Astrocyte (in vitro differentiated cells and primary cell): ENCODE measurements around the gene SGCB. TPM values are rescaled to one million over a fixed set of nuclear protein-coding genes. Genes with fewer than 3 reads are reported as not detected.
A peak's percentile ranks its signal among the peaks of the same experiment; 100 is the strongest.

Experiments
- DNase-seq: peaks from one replicate; pipeline ENCODE4 v3.0.0-alpha.2; 2010; ENCODE audit warnings: low read depth
- FAIRE-seq: peaks from 2 replicates; lab custom pipeline; 2011; peaks lifted over from hg19 to GRCh38; lab: Jason Lieb, UNC
- H2AFZ ChIP-seq: 2 replicates; pipeline ENCODE4 v1.6.0; 2012; ENCODE audit warnings: low read depth, low read length, inconsistent platforms
- H3K27ac ChIP-seq: 2 replicates; pipeline ENCODE4 v1.5.1; 2011; ENCODE audit warnings: low read depth, low read length, inconsistent platforms
- H3K27me3 ChIP-seq: 2 replicates; pipeline ENCODE4 v1.6.0; 2011; ENCODE audit warnings: low read length, inconsistent platforms; ENCODE audit not compliant: insufficient read depth
- H3K36me3 ChIP-seq: 2 replicates; pipeline ENCODE4 v1.5.1; 2011; ENCODE audit warnings: low read length, inconsistent platforms; ENCODE audit not compliant: insufficient read depth
- H3K4me1 ChIP-seq: 2 replicates; pipeline ENCODE4 v1.5.1; 2011; ENCODE audit warnings: low read length, inconsistent platforms; ENCODE audit not compliant: insufficient read depth
- H3K4me2 ChIP-seq: 2 replicates; pipeline ENCODE4 v1.6.0; 2012; ENCODE audit warnings: low read length, inconsistent platforms
- H3K4me3 ChIP-seq: 2 replicates; pipeline ENCODE4 v1.5.1; 2011; ENCODE audit warnings: low read depth, mild to moderate bottlenecking, low read length, inconsistent platforms; ENCODE audit not compliant: insufficient read depth
- H3K79me2 ChIP-seq: 2 replicates; pipeline ENCODE4 v1.6.0; 2012; ENCODE audit warnings: mild to moderate bottlenecking, low read length, inconsistent platforms; ENCODE audit not compliant: insufficient read depth
- H3K9ac ChIP-seq: 2 replicates; pipeline ENCODE4 v1.6.0; 2012; ENCODE audit warnings: mild to moderate bottlenecking, low read length, inconsistent platforms
- H3K9me3 ChIP-seq: 2 replicates; pipeline ENCODE4 v1.5.1; 2012; ENCODE audit warnings: low read depth, mild to moderate bottlenecking, low read length, inconsistent platforms; ENCODE audit not compliant: insufficient read depth
- H4K20me1 ChIP-seq: 2 replicates; pipeline ENCODE4 v1.6.0; 2012; ENCODE audit warnings: low read length, inconsistent platforms; ENCODE audit not compliant: insufficient read depth
- H3K27ac Mint-ChIP-seq: one replicate; pipeline ENCODE4 v1.8.0; 2021; ENCODE audit warnings: mild to moderate bottlenecking, mixed read lengths; ENCODE audit not compliant: unreplicated experiment
- H3K27me3 Mint-ChIP-seq: one replicate; pipeline ENCODE4 v1.8.0; 2021; ENCODE audit warnings: low read depth, mixed read lengths; ENCODE audit not compliant: unreplicated experiment
- H3K36me3 Mint-ChIP-seq: one replicate; pipeline ENCODE4 v1.8.0; 2021; ENCODE audit warnings: low read depth, mixed read lengths; ENCODE audit not compliant: unreplicated experiment
- H3K4me1 Mint-ChIP-seq: one replicate; pipeline ENCODE4 v1.8.0; 2021; ENCODE audit warnings: low read depth, mixed read lengths; ENCODE audit not compliant: unreplicated experiment
- H3K4me3 Mint-ChIP-seq: one replicate; pipeline ENCODE4 v1.8.0; 2021; ENCODE audit warnings: mild to moderate bottlenecking, moderate library complexity, mixed read lengths; ENCODE audit not compliant: unreplicated experiment
- H3K9me3 Mint-ChIP-seq: one replicate; pipeline ENCODE4 v1.8.0; 2021; ENCODE audit warnings: mild to moderate bottlenecking, mixed read lengths; ENCODE audit not compliant: unreplicated experiment
- EZH2 ChIP-seq: IDR thresholded peaks from 2 replicates; pipeline ENCODE4 v1.6.1; 2012; ENCODE audit warnings: mild to moderate bottlenecking, low read length, inconsistent platforms; ENCODE audit not compliant: insufficient read depth
- total RNA-seq: library from RNA; stranded (reverse); gene quantifications from 2 replicates; pipeline ENCODE4 v1.2.1, GENCODE V29; 2021
- TF ChIP-seq, protein P1 (sequence below): IDR thresholded peaks from 2 replicates; pipeline ENCODE4 v1.5.1; 2011; ENCODE audit warnings: low read depth, mild to moderate bottlenecking, inconsistent platforms, low read length, moderate library complexity; ENCODE audit not compliant: insufficient read depth

Gene SGCB
- total RNA-seq, 1 donor from 2014 or later: 75.6 TPM

GRCh38 chr4:52069571-52069970, 31.5 kb upstream of the SGCB start:
- Histone ChIP-seq H3K4me3 (no peak overlapping the region), H3K9ac (no peak overlapping the region), H3K79me2 (no peaks in the 10 kb centered on the region), H3K9me3 (no peaks in the 10 kb centered on the region), H4K20me1 (no peaks in the 10 kb centered on the region), H3K4me2 (no peak overlapping the region), H3K27ac (no peak overlapping the region), H3K4me1 (no peaks in the 10 kb centered on the region), H3K27me3 (peaks cover 3% of the 10 kb centered on the region), H3K36me3 (no peaks in the 10 kb centered on the region), H2AFZ (no peak overlapping the region)
- H3K27ac Mint-ChIP-seq: no peak overlapping the region
- peaks cover 1% of the 10 kb centered on the region for H3K9me3 Mint-ChIP-seq
- peaks cover 15% of the 10 kb centered on the region for H3K36me3 Mint-ChIP-seq
- FAIRE-seq (no peak), DNase-seq (no peak)
- no peak overlapping the region for H3K4me3 Mint-ChIP-seq
- peaks cover 6% of the 10 kb centered on the region for H3K27me3 Mint-ChIP-seq
- TF ChIP-seq EZH2: no peak
- TF ChIP-seq, protein P1, sequence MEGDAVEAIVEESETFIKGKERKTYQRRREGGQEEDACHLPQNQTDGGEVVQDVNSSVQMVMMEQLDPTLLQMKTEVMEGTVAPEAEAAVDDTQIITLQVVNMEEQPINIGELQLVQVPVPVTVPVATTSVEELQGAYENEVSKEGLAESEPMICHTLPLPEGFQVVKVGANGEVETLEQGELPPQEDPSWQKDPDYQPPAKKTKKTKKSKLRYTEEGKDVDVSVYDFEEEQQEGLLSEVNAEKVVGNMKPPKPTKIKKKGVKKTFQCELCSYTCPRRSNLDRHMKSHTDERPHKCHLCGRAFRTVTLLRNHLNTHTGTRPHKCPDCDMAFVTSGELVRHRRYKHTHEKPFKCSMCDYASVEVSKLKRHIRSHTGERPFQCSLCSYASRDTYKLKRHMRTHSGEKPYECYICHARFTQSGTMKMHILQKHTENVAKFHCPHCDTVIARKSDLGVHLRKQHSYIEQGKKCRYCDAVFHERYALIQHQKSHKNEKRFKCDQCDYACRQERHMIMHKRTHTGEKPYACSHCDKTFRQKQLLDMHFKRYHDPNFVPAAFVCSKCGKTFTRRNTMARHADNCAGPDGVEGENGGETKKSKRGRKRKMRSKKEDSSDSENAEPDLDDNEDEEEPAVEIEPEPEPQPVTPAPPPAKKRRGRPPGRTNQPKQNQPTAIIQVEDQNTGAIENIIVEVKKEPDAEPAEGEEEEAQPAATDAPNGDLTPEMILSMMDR: no peak
- no peaks in the 10 kb centered on the region for H3K4me1 Mint-ChIP-seq

DNA sequence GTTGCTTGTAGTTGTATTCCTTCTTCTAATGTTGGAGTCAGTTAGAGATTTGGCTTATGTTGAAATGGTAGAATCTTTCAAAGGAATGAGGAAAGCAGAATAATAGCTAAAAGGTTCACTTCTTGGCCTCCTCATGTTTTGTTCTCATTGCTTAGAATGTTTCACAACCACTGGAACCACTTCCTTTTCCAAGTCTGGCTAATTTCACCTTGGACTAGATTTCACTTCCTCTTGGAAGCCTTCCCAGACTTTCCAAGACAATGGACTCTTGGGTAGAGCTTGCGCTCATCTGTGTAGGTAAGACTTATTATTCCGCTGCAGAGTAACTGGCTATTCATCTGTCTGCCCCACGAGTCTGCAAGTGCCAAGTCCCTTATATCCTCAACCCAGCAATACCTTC, 21.3 kb upstream of the SGCB start:
- Mint-ChIP-seq H3K27me3 (no peaks in the 10 kb centered on the region), H3K27ac (no peak overlapping the region), H3K9me3 (no peaks in the 10 kb centered on the region), H3K4me3 (no peak overlapping the region), H3K36me3 (no peaks in the 10 kb centered on the region), H3K4me1 (peaks cover 13% of the 10 kb centered on the region)
- no peak overlapping the region for H3K27ac ChIP-seq
- no peak overlapping the region for H3K9ac ChIP-seq
- peak overlapping the region; percentile 20 for H3K4me2 ChIP-seq
- no peak overlapping the region for H3K4me3 ChIP-seq
- peak; percentile 79 for DNase-seq
- FAIRE-seq: no peak
- no peaks in the 10 kb centered on the region for H3K27me3 ChIP-seq
- H4K20me1 ChIP-seq: no peaks in the 10 kb centered on the region
- H3K9me3 ChIP-seq: no peaks in the 10 kb centered on the region
- H2AFZ ChIP-seq: no peak overlapping the region
- no peaks in the 10 kb centered on the region for H3K36me3 ChIP-seq
- TF ChIP-seq, protein P1: no peak
- no peak for TF ChIP-seq EZH2
- H3K79me2 ChIP-seq: no peaks in the 10 kb centered on the region
- H3K4me1 ChIP-seq: peaks cover 3% of the 10 kb centered on the region

- Histone ChIP-seq H3K27ac (no peak overlapping the region), H3K27me3 (no peaks in the 10 kb centered on the region), H3K4me1 (peaks cover 3% of the 10 kb centered on the region), H4K20me1 (no peaks in the 10 kb centered on the region), H3K9ac (no peak overlapping the region), H3K36me3 (no peaks in the 10 kb centered on the region), H3K9me3 (no peaks in the 10 kb centered on the region), H2AFZ (no peak overlapping the region), H3K4me2 (no peak overlapping the region), H3K4me3 (no peak overlapping the region), H3K79me2 (no peaks in the 10 kb centered on the region)
- no peak overlapping the region for H3K4me3 Mint-ChIP-seq
- H3K27me3 Mint-ChIP-seq: no peaks in the 10 kb centered on the region
- H3K4me1 Mint-ChIP-seq: peaks cover 17% of the 10 kb centered on the region
- FAIRE-seq (no peak), DNase-seq (no peak)
- TF ChIP-seq EZH2: no peak
- TF ChIP-seq, protein P1: no peak
- H3K36me3 Mint-ChIP-seq: no peaks in the 10 kb centered on the region
- H3K27ac Mint-ChIP-seq: no peak overlapping the region
- no peaks in the 10 kb centered on the region for H3K9me3 Mint-ChIP-seq
Observed at GRCh38 chr4:52058275-52058674, 20.2 kb upstream of the SGCB start.
